Measurements from ENCODE around the gene ADRA2A.

ADRA2A gene

GRCh38 chr10:111098679-111099437, 22.0 kb downstream of the ADRA2A start:
- TF ChIP-seq CTCF (IDR thresholded peaks at IDR 0.05) = no peak

- TF ChIP-seq CTCF (IDR thresholded peaks at IDR 0.05) = no peak
These were observed 23.4 kb downstream of the ADRA2A start for GRCh38 chr10:111100198-111100597.

GRCh38 chr10:111101796-111102195, 25.0 kb downstream of the ADRA2A start:
- no peak for TF ChIP-seq CTCF (IDR thresholded peaks at IDR 0.05)

GRCh38 chr10:111102359-111102837, 25.6 kb downstream of the ADRA2A start:
- no peak for TF ChIP-seq CTCF (IDR thresholded peaks at IDR 0.05)

GRCh38 chr10:111103196-111103840, 26.5 kb downstream of the ADRA2A start:
- no peak for TF ChIP-seq CTCF (IDR thresholded peaks at IDR 0.05)

GRCh38 chr10:111104811-111105210, 28.0 kb downstream of the ADRA2A start:
- TF ChIP-seq CTCF (IDR thresholded peaks at IDR 0.05) = no peak

- TF ChIP-seq CTCF (IDR thresholded peaks at IDR 0.05) = no peak
These were observed 29.3 kb downstream of the ADRA2A start for GRCh38 chr10:111106081-111106480.
